Lung (tissue), 12 donors: Measurements from ENCODE around the gene STRADB. TPM values are rescaled to one million over a fixed set of nuclear protein-coding genes. Genes with fewer than 3 reads are reported as not detected.

Experiments
- ATAC-seq: fragments of 200-7000 bp; cut with Tn5 transposase; one replicate; pipeline ENCODE4 v1.9.1; 2020; ENCODE audit warnings: moderate number of reproducible peaks; ENCODE audit not compliant: insufficient read depth, low FRiP score
- DNase-seq, 3 donors: peaks; one replicate each; pipeline ENCODE4 v3.0.0-alpha.2; 2013 to 2017
- H3K27ac ChIP-seq, 2 donors: one replicate each; pipeline ENCODE4 v1.5.1; 2013; ENCODE audit warnings: mild to moderate bottlenecking in 2 of 2, moderate library complexity in 2 of 2, control low read depth in 1 of 2, inconsistent platforms in 1 of 2, low read depth in 1 of 2, low read length in 1 of 2
- H3K27me3 ChIP-seq, 3 donors: one replicate each; pipeline ENCODE4 v1.5.1; 2013; ENCODE audit warnings: low read length in 2 of 3; ENCODE audit not compliant: control insufficient read depth in 3 of 3, insufficient read depth in 3 of 3
- H3K36me3 ChIP-seq, 4 donors: one replicate each; pipeline ENCODE4 v1.5.1; 2013; ENCODE audit warnings: low read length in 4 of 4, mild to moderate bottlenecking in 1 of 4, moderate library complexity in 1 of 4; ENCODE audit not compliant: control insufficient read depth in 4 of 4, insufficient read depth in 4 of 4
- H3K4me1 ChIP-seq, 5 donors: one replicate each; pipeline ENCODE4 v1.5.1; 2013; ENCODE audit warnings: low read length in 5 of 5, mild to moderate bottlenecking in 2 of 5, moderate library complexity in 1 of 5; ENCODE audit not compliant: control insufficient read depth in 5 of 5, insufficient read depth in 5 of 5
- H3K4me3 ChIP-seq: one replicate; pipeline ENCODE4 v1.5.1; 2013; ENCODE audit warnings: mild to moderate bottlenecking, control low read depth, moderate library complexity
- H3K9ac ChIP-seq, 2 donors: one replicate each; pipeline ENCODE4 v1.5.1; 2013; ENCODE audit warnings: low read length in 2 of 2, control low read depth in 1 of 2; ENCODE audit not compliant: insufficient read depth in 1 of 2
- H3K9me3 ChIP-seq, 4 donors: one replicate each; pipeline ENCODE4 v1.5.1; 2013; ENCODE audit warnings: low read length in 3 of 4, mild to moderate bottlenecking in 1 of 4, moderate library complexity in 1 of 4; ENCODE audit not compliant: control insufficient read depth in 4 of 4, insufficient read depth in 3 of 4
- CTCF ChIP-seq: IDR thresholded peaks from 2 replicates; pipeline ENCODE4 v1.5.1; 2012; ENCODE audit warnings: mild to moderate bottlenecking; ENCODE audit errors: control extremely low read depth, extremely low read depth
- WGBS, 2 donors: extraction: QIAGEN DNeasy Blood & Tissue Kit; methylation state at CpG; one replicate each; pipeline ENCODE4 v1.1.7; 2013; 5-methylcytosine and 5-hydroxymethylcytosine counted together
- polyA plus RNA-seq, 2 donors: library from polyadenylated mRNA; stranded (reverse); fragments of 200-250 nt; gene quantifications; one replicate each; pipeline ENCODE4 v1.2.1, GENCODE V29; 2013
- total RNA-seq, 2 donors: library from RNA; depleted of rRNA in 1 of 2; stranded (reverse); fragments of >200 nt in 1 of 2; gene quantifications; one replicate each; pipeline ENCODE4 v1.2.1, GENCODE V29; 2014 to 2021
- donor health status: control.
- donor health status: control.
- donor health status: Bipolar disorder and iron deficiency.
- donor health status: healthy.
- donor health status: DM: yes; HTN: yes; CAD: no.

STRADB gene
- total and polyA plus RNA-seq, 4 donors, result 10.3 to 58.6 (median 16.8) TPM

- ATAC-seq (no peak), DNase-seq (no peak)
- TF ChIP-seq CTCF, result no peak
- H3K4me1 ChIP-seq, result peaks cover 0 to 17% (median 6%) of the 10 kb centered on the region in 5 donors
- peaks cover 0 to 1% (median 0%) of the 10 kb centered on the region in 4 donors for H3K36me3 ChIP-seq
- no peak overlapping the region for H3K9ac ChIP-seq
- WGBS, 2 donors, result 91 to 97% methylated on average over 7 of the region's 7 CpGs
- no peak overlapping the region for H3K27ac ChIP-seq
- no peak overlapping the region for H3K4me3 ChIP-seq
- no peaks in the 10 kb centered on the region for H3K27me3 ChIP-seq
- H3K9me3 ChIP-seq, result no peaks in the 10 kb centered on the region
Observed at GRCh38 chr2:201441409-201441808, 10.1 kb upstream of the STRADB start.

GRCh38 chr2:201444746-201445465, 6.6 kb upstream of the STRADB start:
- Histone ChIP-seq H3K9ac (no peak overlapping the region), H3K4me1 (peaks cover 0 to 32% (median 7%) of the 10 kb centered on the region in 5 donors), H3K4me3 (no peak overlapping the region), H3K27me3 (no peaks in the 10 kb centered on the region), H3K27ac (peak overlapping the region in 1 of 2 donors; percentile 64), H3K9me3 (no peaks in the 10 kb centered on the region), H3K36me3 (peaks cover 0 to 4% (median 3%) of the 10 kb centered on the region in 4 donors)
- WGBS, 2 donors, result 66 to 80% methylated on average over 3 of the region's 3 CpGs
- DNase-seq (no peak), ATAC-seq (no peak)
- no peak for TF ChIP-seq CTCF

GRCh38 chr2:201447086-201447485, 4.5 kb upstream of the STRADB start:
- TF ChIP-seq CTCF, result no peak
- Histone ChIP-seq H3K27me3 (no peaks in the 10 kb centered on the region), H3K27ac (no peak overlapping the region), H3K36me3 (peaks cover 1 to 5% (median 4%) of the 10 kb centered on the region in 4 donors), H3K9ac (no peak overlapping the region), H3K4me1 (peaks cover 0 to 36% (median 7%) of the 10 kb centered on the region in 5 donors), H3K9me3 (no peaks in the 10 kb centered on the region), H3K4me3 (no peak overlapping the region)
- 90 to 98% methylated on average over 1 of the region's 1 CpG for WGBS, 2 donors
- DNase-seq (no peak), ATAC-seq (no peak)
